HG02852 (cell line): Measurements from ENCODE around the gene KIF17.

ENCODE experiments used
- ATAC-seq: cut with Tn5 transposase; IDR thresholded peaks from one replicate; pipeline ENCODE4 v1.9.1; 2021; ENCODE audit warnings: mild to moderate bottlenecking, moderate library complexity; ENCODE audit not compliant: unreplicated experiment

The KIF17 gene

GRCh38 chr1:20663969-20664715 is 53.7 kb downstream of the KIF17 start:
- ATAC-seq: no peak

GRCh38 chr1:20663365-20663764 is 54.4 kb downstream of the KIF17 start:
- ATAC-seq: no peak

- ATAC-seq: no peak
Observed at GRCh38 chr1:20662110-20662475, 55.7 kb downstream of the KIF17 start.

GRCh38 chr1:20661207-20662109 is 56.3 kb downstream of the KIF17 start, which contains the start of gene DDOST:
Gene DDOST, minus strand, starts transcription at chr1:20661369. Its CDS starts 19 bp downstream, at chr1:20661350.
- peak; percentile 97 for ATAC-seq

GRCh38 chr1:20660847-20661206 is 57.0 kb downstream of the KIF17 start:
- ATAC-seq: no peak

GRCh38 chr1:20660363-20660762 is 57.4 kb downstream of the KIF17 start:
- ATAC-seq: no peak

- ATAC-seq: no peak
Observed at GRCh38 chr1:20658166-20658915, 59.5 kb downstream of the KIF17 start.

- ATAC-seq: no peak
Observed at GRCh38 chr1:20657024-20657423, 60.8 kb downstream of the KIF17 start.

GRCh38 chr1:20654104-20654690 is 63.6 kb downstream of the KIF17 start:
- ATAC-seq: no peak

GRCh38 chr1:20652300-20652699 is 65.5 kb downstream of the KIF17 start:
- no peak for ATAC-seq

GRCh38 chr1:20648946-20649345 is 68.9 kb downstream of the KIF17 start:
- no peak for ATAC-seq

GRCh38 chr1:20648438-20648837 is 69.4 kb downstream of the KIF17 start:
- no peak for ATAC-seq

- no peak for ATAC-seq
Observed at GRCh38 chr1:20645414-20645813, 72.4 kb downstream of the KIF17 start.

- ATAC-seq: no peak
Observed at GRCh38 chr1:20644416-20644815, 73.4 kb downstream of the KIF17 start.

GRCh38 chr1:20643080-20643479 is 74.7 kb downstream of the KIF17 start:
- ATAC-seq: no peak

GRCh38 chr1:20641975-20642374 is 75.8 kb downstream of the KIF17 start:
- no peak for ATAC-seq

GRCh38 chr1:20640183-20640597 is 77.6 kb downstream of the KIF17 start:
- ATAC-seq: no peak

GRCh38 chr1:20636785-20637347 is 80.9 kb downstream of the KIF17 start:
- ATAC-seq: no peak

- ATAC-seq: no peak
Observed at GRCh38 chr1:20634594-20635084, 83.2 kb downstream of the KIF17 start.

GRCh38 chr1:20634065-20634593 is 83.7 kb downstream of the KIF17 start:
- ATAC-seq: no peak
